Ovary (tissue), 9 donors: ENCODE results near the gene NECTIN1. TPM values are rescaled to one million over a fixed set of nuclear protein-coding genes. Genes with fewer than 3 reads are reported as not detected.

ENCODE experiments used
- DNase-seq, 5 donors: peaks; one replicate each; pipeline ENCODE4 v3.0.0-alpha.2; 2019 to 2020
- H3K27ac ChIP-seq, 2 donors: fragments of 200-600 bp; one replicate each; pipeline versions ENCODE4 v1.5.1 to v1.8.0; 2019 to 2022
- H3K27me3 ChIP-seq: fragments of 200-600 bp; one replicate; pipeline ENCODE4 v1.8.0; 2022
- H3K36me3 ChIP-seq: fragments of 200-600 bp; sonication (generic); one replicate; pipeline ENCODE4 v1.5.1; 2019
- H3K4me1 ChIP-seq: one replicate; pipeline ENCODE4 v1.8.1; 2013; ENCODE audit warnings: mild to moderate bottlenecking, moderate library complexity; ENCODE audit not compliant: insufficient read depth
- H3K4me3 ChIP-seq: fragments of 200-600 bp; sonication (generic); one replicate; pipeline ENCODE4 v1.5.1; 2017
- H3K9me3 ChIP-seq, 2 donors: fragments of 200-600 bp in 1 of 2; sonication (generic) in 1 of 2; one replicate each; pipeline versions ENCODE4 v1.5.1 to v1.8.1; 2013 to 2019; ENCODE audit warnings: mild to moderate bottlenecking in 1 of 2, moderate library complexity in 1 of 2
- CTCF ChIP-seq, 3 donors: fragments of 450-650 bp in 2 of 3; fragments of 200-600 bp in 1 of 3; IDR thresholded peaks; one replicate each; pipeline versions ENCODE4 v1.5.1 to v1.8.0; 2016 to 2022; ENCODE audit warnings: antibody characterized with exemption in 3 of 3, mild to moderate bottlenecking in 1 of 3
- EP300 ChIP-seq: sonication (generic); formaldehyde crosslinking; IDR thresholded peaks from one replicate; pipeline ENCODE4 v1.6.1; 2017; ENCODE audit warnings: antibody characterized with exemption
- POLR2A ChIP-seq: fragments of 450-650 bp; IDR thresholded peaks from one replicate; pipeline ENCODE4 v1.6.1; 2017; ENCODE audit warnings: antibody characterized with exemption, mild to moderate bottlenecking, moderate library complexity
- WGBS, 3 donors: extraction: QIAGEN DNeasy Blood & Tissue Kit in 1 of 3; methylation state at CpG; one replicate each; pipeline versions ENCODE4 v1.1.5 to v1.1.7; 2013 to 2017; 5-methylcytosine and 5-hydroxymethylcytosine counted together
- intact Hi-C, 4 donors: fragments of 100-400 bp; cut with DNase I; formaldehyde crosslinking; loops; one replicate each; pipeline versions ENCODE4 v1.11.0 to v1.15.1; 2022 to 2023
- polyA plus RNA-seq, 2 donors: library from polyadenylated mRNA; stranded (reverse); fragments of 200-250 nt in 1 of 2; fragments of 350-450 nt in 1 of 2; fragmentation: Illumina TruSeq in 1 of 2; extraction: RNeasy Lipid Tissue Mini Kit (QIAGEN cat#74804) in 1 of 2; gene quantifications; one replicate each; pipeline ENCODE4 v1.2.3, GENCODE V29; 2013 to 2014
- total RNA-seq, 7 donors: library from RNA; depleted of rRNA in 2 of 7; stranded (reverse); fragments of >200 nt in 2 of 7; fragmentation: NEBNext Ultra II Directional in 3 of 7; extraction: Animal tissue kit (Norgen Biotek cat#: 25700) in 3 of 7; gene quantifications; one replicate each; pipeline versions ENCODE4 v1.1.0 to v1.2.4, GENCODE V29; 2016 to 2023
- donor health status: DM: no; HTN: no; CAD: no; lungs with moderate emphysema.
- donor health status: DM: no; HTN: no; CAD: no.
- donor health status: Bipolar disorder and iron deficiency.
- donor health status: DM: yes; HTN: yes; CAD: no.
- donor health status: DM: no; HTN: no; CAD: no.
- donor health status: DM: yes; HTN: yes; CAD: no.

Gene NECTIN1
- total and polyA plus RNA-seq, 9 donors, result 1.5 to 12.1 (median 5.7) TPM

GRCh38 chr11:119697445-119697844 lies 31.6 kb downstream of the NECTIN1 start:
- Histone ChIP-seq H3K27me3 (no peaks in the 10 kb centered on the region), H3K4me3 (no peak overlapping the region), H3K9me3 (no peaks in the 10 kb centered on the region), H3K36me3 (no peaks in the 10 kb centered on the region), H3K4me1 (peaks cover 1% of the 10 kb centered on the region), H3K27ac (no peak overlapping the region)
- DNase-seq, result no peak
- intact Hi-C loops, result no loop called here
- WGBS, 3 donors, result 78 to 88% (median 83%) methylated on average over 3 of the region's 3 CpGs
- TF ChIP-seq EP300 (no peak), CTCF (IDR thresholded peaks at IDR 0.05) (no peak), POLR2A (no peak)

GRCh38 chr11:119696378-119697222 lies 32.4 kb downstream of the NECTIN1 start:
- intact Hi-C loops, result no loop called here
- no peak for DNase-seq
- Histone ChIP-seq H3K27me3 (no peaks in the 10 kb centered on the region), H3K27ac (no peak overlapping the region), H3K36me3 (no peaks in the 10 kb centered on the region), H3K4me1 (peaks cover 1% of the 10 kb centered on the region), H3K9me3 (no peaks in the 10 kb centered on the region), H3K4me3 (no peak overlapping the region)
- TF ChIP-seq POLR2A, result no peak
- TF ChIP-seq CTCF (IDR thresholded peaks at IDR 0.05), result no peak
- TF ChIP-seq EP300, result no peak
- 88 to 95% (median 92%) methylated on average over 20 of the region's 20 CpGs for WGBS, 3 donors

- no peak for DNase-seq
- Histone ChIP-seq H3K36me3 (no peaks in the 10 kb centered on the region), H3K9me3 (no peaks in the 10 kb centered on the region), H3K27me3 (no peaks in the 10 kb centered on the region), H3K4me3 (no peak overlapping the region), H3K27ac (no peak overlapping the region), H3K4me1 (peaks cover 1% of the 10 kb centered on the region)
- intact Hi-C loops, result no loop called here
- TF ChIP-seq EP300, result no peak
- no peak for TF ChIP-seq CTCF (IDR thresholded peaks at IDR 0.05)
- no peak for TF ChIP-seq POLR2A
- WGBS, 3 donors, result 84 to 88% (median 87%) methylated on average over 3 of the region's 3 CpGs
Measured at GRCh38 chr11:119694334-119694733, 34.7 kb downstream of the NECTIN1 start.

- intact Hi-C loops, result no loop called here
- Histone ChIP-seq H3K27me3 (no peaks in the 10 kb centered on the region), H3K36me3 (no peaks in the 10 kb centered on the region), H3K27ac (no peak overlapping the region), H3K4me3 (no peak overlapping the region), H3K4me1 (no peaks in the 10 kb centered on the region), H3K9me3 (no peaks in the 10 kb centered on the region)
- no peak for DNase-seq
- TF ChIP-seq EP300 (no peak), POLR2A (no peak), CTCF (IDR thresholded peaks at IDR 0.05) (no peak)
- WGBS, 3 donors, result 76 to 85% (median 82%) methylated on average over 7 of the region's 7 CpGs
Measured at GRCh38 chr11:119693253-119693815, 35.7 kb downstream of the NECTIN1 start.
